PC-3 (cell line): ENCODE results near the gene TCERG1. TPM values are rescaled to one million over a fixed set of nuclear protein-coding genes. Genes with fewer than 3 reads are reported as not detected.

Source experiments
- ATAC-seq: fragments of 200-7000 bp; cut with Tn5 transposase; 2 replicates; pipeline ENCODE4 v1.9.1; 2020; ENCODE audit warnings: mild to moderate bottlenecking, moderate library complexity
- BruUV-seq: library from RNA; stranded (reverse); fragments of 400-500 nt; replicated peaks from 2 replicates; lab custom pipeline; 2021; lab: Mats Ljungman, UMichigan
- CTCF ChIA-PET: fragments of 300-600 bp; sonication (Branson Sonifier 250); formaldehyde crosslinking; loops from one replicate; lab custom pipeline; 2022; ENCODE audit warnings: antibody characterized with exemption; lab: Charles Lee
- POLR2A ChIA-PET: fragments of 300-600 bp; sonication (Branson Sonifier 250); formaldehyde crosslinking; loops from one replicate; lab custom pipeline; 2022; ENCODE audit warnings: antibody characterized with exemption; ENCODE audit not compliant: unreplicated experiment; lab: Charles Lee
- DNase-seq: peaks from one replicate; pipeline ENCODE4 v3.0.0-alpha.2; 2015
- H2AFZ ChIP-seq: fragments of 300-600 bp; sonication (generic); 2 replicates; pipeline ENCODE4 v1.6.0; 2016; ENCODE audit warnings: antibody characterized with exemption, low read length
- H3F3A ChIP-seq: fragments of 300-600 bp; sonication (generic); one replicate; pipeline ENCODE4 v1.6.0; 2017; ENCODE audit warnings: antibody characterized with exemption, low read length, control low read depth, mild to moderate bottlenecking; ENCODE audit not compliant: unreplicated experiment
- H3K27ac ChIP-seq: fragments of 300-600 bp; sonication (generic); 2 replicates; pipeline ENCODE4 v1.5.1; 2016; ENCODE audit warnings: mild to moderate bottlenecking, low read length
- H3K27me3 ChIP-seq: fragments of 300-600 bp; sonication (generic); 2 replicates; pipeline ENCODE4 v1.6.1; 2016; ENCODE audit warnings: low read length, mixed read lengths
- H3K36me3 ChIP-seq: fragments of 300-600 bp; sonication (generic); 2 replicates; pipeline ENCODE4 v1.6.1; 2016; ENCODE audit warnings: low read depth, mixed run types, low read length, mixed read lengths
- H3K4me1 ChIP-seq: fragments of 300-600 bp; sonication (generic); 2 replicates; pipeline ENCODE4 v1.5.1; 2016; ENCODE audit warnings: low read length; ENCODE audit not compliant: insufficient read depth
- H3K4me2 ChIP-seq: fragments of 300-600 bp; sonication (generic); 2 replicates; pipeline ENCODE4 v1.6.0; 2016; ENCODE audit warnings: low read length
- H3K4me3 ChIP-seq: fragments of 300-600 bp; sonication (generic); 2 replicates; pipeline ENCODE4 v1.5.1; 2016; ENCODE audit warnings: mild to moderate bottlenecking, low read length, mixed read lengths
- H3K79me2 ChIP-seq: fragments of 300-600 bp; sonication (generic); 2 replicates; pipeline ENCODE4 v1.6.1; 2017; ENCODE audit warnings: low read length, mixed read lengths
- H3K9ac ChIP-seq: fragments of 300-600 bp; sonication (generic); 2 replicates; pipeline ENCODE4 v1.6.0; 2016; ENCODE audit warnings: mild to moderate bottlenecking, low read length
- H3K9me2 ChIP-seq: fragments of 300-600 bp; sonication (generic); replicated peaks from 2 replicates; pipeline ENCODE4 v1.6.1; 2016; ENCODE audit warnings: mixed run types, low read length, mixed read lengths
- H3K9me3 ChIP-seq: fragments of 300-600 bp; sonication (generic); 2 replicates; pipeline ENCODE4 v1.6.1; 2016; ENCODE audit warnings: low read length, mixed read lengths
- H4K20me1 ChIP-seq: fragments of 300-600 bp; sonication (generic); 2 replicates; pipeline ENCODE4 v1.6.1; 2016; ENCODE audit warnings: low read length, mixed read lengths
- CTCF ChIP-seq: fragments of 300-600 bp; sonication (generic); conservative IDR thresholded peaks from 2 replicates; pipeline ENCODE4 v1.5.1; 2017; ENCODE audit warnings: antibody characterized with exemption, low read depth, mild to moderate bottlenecking, low read length
- EZH2 ChIP-seq: fragments of 300-600 bp; sonication (generic); IDR thresholded peaks from one replicate; pipeline ENCODE4 v1.6.1; 2017; ENCODE audit warnings: antibody characterized with exemption, mild to moderate bottlenecking, low read length; ENCODE audit not compliant: unreplicated experiment
- EZH2phosphoT487 ChIP-seq: fragments of 300-600 bp; sonication (generic); IDR thresholded peaks from 2 replicates; pipeline ENCODE4 v1.6.1; 2018; ENCODE audit warnings: mild to moderate bottlenecking, antibody characterized with exemption, low read length, borderline replicate concordance
- intact Hi-C: fragments of 100-400 bp; cut with micrococcal nuclease; formaldehyde crosslinking; loops from 2 replicates; pipeline ENCODE4 v1.9.0; 2023
- total RNA-seq: library from RNA; depleted of rRNA; stranded (reverse); fragments of >200 nt; gene quantifications from 2 replicates; pipeline ENCODE4 v1.2.3, GENCODE V29; 2014

Gene TCERG1
- total RNA-seq, 1 experiment from 2014 or later = 96.9 TPM

GRCh38 chr5:146441896-146442295 lies 5.2 kb upstream of the TCERG1 start:
- no peaks in the 10 kb centered on the region for H3F3A ChIP-seq
- ChIA-PET CTCF (interaction anchor here (0.7 kb wide), 1 partner anchor 223 kb away, joined by 3 read pairs; no protein-coding TSS in a partner anchor), POLR2A (interaction anchor here (0.7 kb wide), 1 partner anchor 13 kb away, joined by 3 read pairs; no protein-coding TSS in a partner anchor)
- no peaks in the 10 kb centered on the region for H3K36me3 ChIP-seq
- no TSS peak for BruUV-seq
- no peak overlapping the region for H2AFZ ChIP-seq
- H3K27me3 ChIP-seq = no peaks in the 10 kb centered on the region
- no peak overlapping the region for H3K27ac ChIP-seq
- no peak overlapping the region for H3K9ac ChIP-seq
- H3K4me1 ChIP-seq = peaks cover 7% of the 10 kb centered on the region; the same call in 1 of the 2 replicates
- H3K9me3 ChIP-seq = no peaks in the 10 kb centered on the region
- no peaks in the 10 kb centered on the region for H4K20me1 ChIP-seq
- ATAC-seq (peak; percentile 35; the same call in 1 of the 2 replicates), DNase-seq (peak; percentile 75)
- intact Hi-C loops = loop anchor here (10.0 kb wide), 1 partner anchor 477 kb away; no protein-coding TSS in a partner anchor
- no peak overlapping the region for H3K4me3 ChIP-seq
- H3K79me2 ChIP-seq = no peaks in the 10 kb centered on the region
- no peaks in the 10 kb centered on the region for H3K9me2 ChIP-seq
- TF ChIP-seq CTCF = no peak
- no peak overlapping the region for H3K4me2 ChIP-seq

- intact Hi-C loops = loop anchor here (2.0 to 10.0 kb wide), 4 partner anchors 81 to 483 kb away; partner anchors contain the start of genes LARS1 and RBM27
- ATAC-seq = peak; percentile 14
- Histone ChIP-seq H3K36me3 (no peaks in the 10 kb centered on the region), H3F3A (no peaks in the 10 kb centered on the region), H3K27ac (peak overlapping the region; percentile 77), H4K20me1 (peaks cover 46% of the 10 kb centered on the region), H3K9me3 (no peaks in the 10 kb centered on the region), H3K27me3 (no peaks in the 10 kb centered on the region), H3K9me2 (no peaks in the 10 kb centered on the region), H3K4me2 (peak overlapping the region; percentile 91), H3K4me1 (peaks cover 28% of the 10 kb centered on the region), H3K9ac (peak overlapping the region; percentile 99), H3K79me2 (peaks cover 58% of the 10 kb centered on the region), H2AFZ (peak overlapping the region; percentile 82), H3K4me3 (peak overlapping the region; percentile 77)
- TSS peak; percentile 72 for BruUV-seq
- peak; percentile 67 for DNase-seq
- ChIA-PET POLR2A (no interaction called here), CTCF (no interaction called here)
- no peak for TF ChIP-seq EZH2phosphoT487
Measured at GRCh38 chr5:146447734-146448380, 724 bp downstream of the TCERG1 start.

GRCh38 chr5:146448783-146449519 lies 1.8 kb downstream of the TCERG1 start:
- Histone ChIP-seq H3K9ac (peak overlapping the region; percentile 99), H3K4me2 (peak overlapping the region; percentile 91), H3K79me2 (peaks cover 69% of the 10 kb centered on the region), H3F3A (no peaks in the 10 kb centered on the region), H3K4me3 (peak overlapping the region; percentile 77), H3K9me3 (no peaks in the 10 kb centered on the region), H3K27me3 (no peaks in the 10 kb centered on the region), H3K27ac (no peak overlapping the region), H3K36me3 (no peaks in the 10 kb centered on the region), H4K20me1 (peaks cover 56% of the 10 kb centered on the region), H3K9me2 (no peaks in the 10 kb centered on the region), H2AFZ (no peak overlapping the region), H3K4me1 (peaks cover 28% of the 10 kb centered on the region)
- POLR2A ChIA-PET = no interaction called here
- no TSS peak for BruUV-seq
- DNase-seq = no peak
- no peak for TF ChIP-seq CTCF
- no peak for TF ChIP-seq EZH2phosphoT487
- TF ChIP-seq EZH2 = no peak
- CTCF ChIA-PET = no interaction called here
- intact Hi-C loops = loop anchor here (5.0 to 10.0 kb wide), 2 partner anchors 247 to 484 kb away; partner anchors contain the start of gene RBM27
- no peak for ATAC-seq
